Bladder microvascular endothelial cell (primary cell): ENCODE results near the gene C5. TPM values are rescaled to one million over a fixed set of nuclear protein-coding genes. Genes with fewer than 3 reads are reported as not detected.

ENCODE experiments used
- total RNA-seq: library from RNA; depleted of rRNA; stranded (reverse); fragments of >200 nt; gene quantifications from 2 replicates; pipeline ENCODE4 v1.2.3, GENCODE V29; 2014

Gene C5
- 2.1 and 2.3 TPM in 2 replicates for total RNA-seq

GRCh38 chr9:121050128-121050988 lies at the start of gene C5:
Gene C5, minus strand, starts transcription at chr9:121050275. Its CDS starts 29 bp downstream, at chr9:121050246.

GRCh38 chr9:121074370-121075250 lies 24.5 kb upstream of the C5 start, which contains the start of gene CNTRL:
Gene CNTRL, plus strand, starts transcription at chr9:121074955. Its CDS starts 13,372 bp downstream, at chr9:121088327.

GRCh38 chr9:120926397-120926928 lies 123.6 kb downstream of the C5 start, which contains the start of gene TRAF1:
Gene TRAF1, minus strand, starts transcription at chr9:120926796. Its CDS starts 721 bp downstream, at chr9:120926075.

Other genes starting within 250 kb of the C5 start
- 15.2 and 23.9 TPM in 2 replicates for gene PSMD5, start 207.4 kb downstream of the C5 start, total RNA-seq
- 34.5 and 34.8 TPM in 2 replicates for gene PHF19, start 173.1 kb downstream of the C5 start, total RNA-seq
- 1.6 and 17.9 TPM in 2 replicates for gene TRAF1, start 123.5 kb downstream of the C5 start, total RNA-seq
- 10.2 and 14.4 TPM in 2 replicates for gene CNTRL, start 24.7 kb upstream of the C5 start, total RNA-seq
- 21.4 and 55.1 TPM in 2 replicates for gene RAB14, start 151.6 kb upstream of the C5 start, total RNA-seq
- gene GSN, start 217.9 kb upstream of the C5 start, total RNA-seq = 404 and 608 TPM in 2 replicates